GM23338 (cell line): ENCODE data around the gene UBA3. TPM values are rescaled to one million over a fixed set of nuclear protein-coding genes. Genes with fewer than 3 reads are reported as not detected.

Experiments
- ATAC-seq: fragments of 200-7000 bp; cut with Tn5 transposase; 3 replicates; pipeline ENCODE4 v1.9.1; 2020
- DNase-seq: peaks from one replicate; pipeline ENCODE4 v3.0.0-alpha.2; 2015; ENCODE audit warnings: low spot score
- H2AFZ ChIP-seq: fragments of 200-600 bp; sonication (generic); 2 replicates; pipeline ENCODE4 v1.8.0; 2016; ENCODE audit warnings: antibody characterized with exemption, mild to moderate bottlenecking, moderate library complexity
- H3F3A ChIP-seq: fragments of 200-600 bp; sonication (generic); replicated peaks from 2 replicates; pipeline ENCODE4 v1.8.0; 2017; ENCODE audit warnings: antibody characterized with exemption, mixed run types, low read depth
- H3K27ac ChIP-seq: fragments of 200-600 bp; sonication (generic); 2 replicates; pipeline ENCODE4 v1.6.1; 2016; ENCODE audit warnings: low read depth
- H3K27me3 ChIP-seq: fragments of 200-600 bp; sonication (generic); 2 replicates; pipeline ENCODE4 v1.8.0; 2016; ENCODE audit warnings: mild to moderate bottlenecking, mixed run types, moderate library complexity; ENCODE audit not compliant: insufficient read depth
- H3K36me3 ChIP-seq: fragments of 200-600 bp; sonication (generic); 2 replicates; pipeline ENCODE4 v1.8.0; 2016; ENCODE audit warnings: mild to moderate bottlenecking; ENCODE audit not compliant: insufficient read depth
- H3K4me1 ChIP-seq: fragments of 200-600 bp; sonication (generic); 2 replicates; pipeline ENCODE4 v1.8.0; 2016; ENCODE audit warnings: mild to moderate bottlenecking, moderate library complexity; ENCODE audit not compliant: insufficient read depth
- H3K4me2 ChIP-seq: fragments of 200-600 bp; sonication (generic); 2 replicates; pipeline ENCODE4 v1.7.1; 2017; ENCODE audit warnings: mixed run types
- H3K4me3 ChIP-seq: fragments of 200-600 bp; sonication (generic); 2 replicates; pipeline ENCODE4 v1.6.1; 2016; ENCODE audit warnings: mixed run types
- H3K79me2 ChIP-seq: fragments of 200-600 bp; sonication (generic); replicated peaks from 2 replicates; pipeline ENCODE4 v1.8.0; 2017; ENCODE audit warnings: mild to moderate bottlenecking; ENCODE audit not compliant: insufficient read depth
- H3K9me2 ChIP-seq: fragments of 200-600 bp; sonication (generic); 2 replicates; pipeline ENCODE4 v1.8.0; 2017; ENCODE audit not compliant: insufficient read depth
- H4K20me1 ChIP-seq: fragments of 200-600 bp; sonication (generic); replicated peaks from 2 replicates; pipeline ENCODE4 v1.8.0; 2017; ENCODE audit warnings: mild to moderate bottlenecking; ENCODE audit not compliant: insufficient read depth
- H3K27ac Mint-ChIP-seq: 2 replicates; pipeline ENCODE4 v1.8.0; 2020; ENCODE audit warnings: inconsistent platforms, mild to moderate bottlenecking, moderate library complexity, mixed read lengths
- H3K27me3 Mint-ChIP-seq: 3 replicates; pipeline ENCODE4 v1.8.0; 2022; ENCODE audit warnings: low read depth, mild to moderate bottlenecking, moderate library complexity, mixed read lengths, inconsistent platforms; ENCODE audit not compliant: insufficient read depth, poor library complexity
- H3K36me3 Mint-ChIP-seq: 3 replicates; pipeline ENCODE4 v1.8.0; 2021; ENCODE audit warnings: low read depth, mild to moderate bottlenecking, inconsistent platforms, moderate library complexity, mixed read lengths
- H3K4me1 Mint-ChIP-seq: 3 replicates; pipeline ENCODE4 v1.8.0; 2020; ENCODE audit warnings: mild to moderate bottlenecking, inconsistent platforms, mixed read lengths
- H3K4me3 Mint-ChIP-seq: 3 replicates; pipeline ENCODE4 v1.8.0; 2021; ENCODE audit warnings: moderate library complexity, mild to moderate bottlenecking, inconsistent platforms, mixed read lengths
- H3K9me3 Mint-ChIP-seq: 3 replicates; pipeline ENCODE4 v1.8.0; 2020; ENCODE audit warnings: moderate library complexity, mild to moderate bottlenecking, inconsistent platforms, mixed read lengths
- EZH2 ChIP-seq: fragments of 200-600 bp; sonication (generic); IDR thresholded peaks from one replicate; pipeline ENCODE4 v1.8.0; 2017; ENCODE audit warnings: antibody characterized with exemption, mild to moderate bottlenecking, low read depth; ENCODE audit not compliant: unreplicated experiment
- EZH2phosphoT487 ChIP-seq: fragments of 200-600 bp; sonication (generic); IDR thresholded peaks from one replicate; pipeline ENCODE4 v1.8.1; 2018; ENCODE audit warnings: antibody characterized with exemption; ENCODE audit not compliant: unreplicated experiment
- JUNB ChIP-seq: IDR thresholded peaks from one replicate; pipeline ENCODE4 v1.6.1; 2016; ENCODE audit warnings: antibody characterized with exemption; ENCODE audit not compliant: unreplicated experiment
- NANOG ChIP-seq: IDR thresholded peaks from 2 replicates; pipeline ENCODE4 v1.6.1; 2016; ENCODE audit warnings: antibody characterized with exemption, borderline replicate concordance
- STAT1 ChIP-seq: IDR thresholded peaks from one replicate; pipeline ENCODE4 v1.6.1; 2016; ENCODE audit warnings: antibody characterized with exemption; ENCODE audit not compliant: unreplicated experiment
- ZNF331 ChIP-seq: fragments of 250-450 bp; sonication (Bioruptor Pico); IDR thresholded peaks from 2 replicates; pipeline ENCODE4 v1.5.0; 2020; ENCODE audit warnings: low read depth, mild to moderate bottlenecking, moderate library complexity
- polyA plus RNA-seq: library from polyadenylated mRNA; unstranded; fragments of >200 nt; fragmentation: Nextera tagmentation; extraction: Ambion mirVana; gene quantifications from 2 replicates; pipeline ENCODE4 v1.2.1, GENCODE V29; 2016
- total RNA-seq: library from RNA; depleted of rRNA; stranded (reverse); fragments of >200 nt; shearing (Covaris generic); gene quantifications from 2 replicates; pipeline ENCODE4 v1.2.3, GENCODE V29; 2014
- TF ChIP-seq, protein P1 (sequence below): fragments of 250-450 bp; sonication (Bioruptor Pico); IDR thresholded peaks from 2 replicates; pipeline ENCODE4 v1.5.0; 2020; ENCODE audit warnings: mild to moderate bottlenecking, moderate library complexity
- TF ChIP-seq, protein P2 (sequence below): IDR thresholded peaks from 2 replicates; pipeline ENCODE4 v1.6.1; 2016; ENCODE audit warnings: antibody characterized with exemption
- TF ChIP-seq, protein P3 (sequence below): IDR thresholded peaks from one replicate; pipeline ENCODE4 v1.6.1; 2018; ENCODE audit warnings: antibody characterized with exemption; ENCODE audit not compliant: unreplicated experiment
- TF ChIP-seq, protein P4 (sequence below), 2 experiments: fragments of 200-600 bp in 1 of 2; sonication (generic) in 1 of 2; conservative IDR thresholded peaks; 2 replicates each; pipeline versions ENCODE4 v1.5.1 to v1.6.1; 2016 to 2017; ENCODE audit warnings: antibody characterized with exemption in 2 of 2, low read depth in 2 of 2, mild to moderate bottlenecking in 2 of 2, moderate library complexity in 1 of 2

UBA3 gene
- total and polyA plus RNA-seq, 2 experiments from 2014 or later: 53.2 to 85.3 TPM

DNA sequence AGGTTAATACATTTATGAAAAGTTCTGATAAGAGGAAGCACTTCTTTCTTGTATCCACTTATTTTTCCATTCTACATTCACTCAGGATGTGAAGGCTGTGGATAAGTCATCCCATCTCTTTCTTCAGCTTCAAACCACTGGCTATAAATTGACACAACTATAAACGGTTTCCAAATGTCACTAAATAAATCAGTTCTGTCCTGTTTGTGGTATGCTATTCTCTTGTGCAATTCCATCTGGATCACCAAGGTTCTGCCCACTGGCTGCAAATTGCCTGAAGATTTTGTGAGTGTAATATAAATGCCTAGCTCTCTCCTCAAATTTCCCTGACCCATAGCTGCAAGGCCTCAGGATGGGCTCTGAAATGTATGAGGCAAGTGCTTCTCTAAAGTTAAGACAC lies 49.4 kb upstream of the UBA3 start:
- no peak overlapping the region for H3K4me2 ChIP-seq
- no peaks in the 10 kb centered on the region for H4K20me1 ChIP-seq
- H3K4me3 ChIP-seq: no peak overlapping the region
- no peaks in the 10 kb centered on the region for H3F3A ChIP-seq
- no peaks in the 10 kb centered on the region for H3K36me3 ChIP-seq
- Mint-ChIP-seq H3K36me3 (no peaks in the 10 kb centered on the region), H3K27me3 (peaks cover 5% of the 10 kb centered on the region), H3K4me3 (no peak overlapping the region), H3K4me1 (peaks cover 5% of the 10 kb centered on the region; the same call in 1 of the 3 replicates), H3K9me3 (no peaks in the 10 kb centered on the region), H3K27ac (no peak overlapping the region)
- no peak for TF ChIP-seq STAT1
- TF ChIP-seq, protein P1, sequence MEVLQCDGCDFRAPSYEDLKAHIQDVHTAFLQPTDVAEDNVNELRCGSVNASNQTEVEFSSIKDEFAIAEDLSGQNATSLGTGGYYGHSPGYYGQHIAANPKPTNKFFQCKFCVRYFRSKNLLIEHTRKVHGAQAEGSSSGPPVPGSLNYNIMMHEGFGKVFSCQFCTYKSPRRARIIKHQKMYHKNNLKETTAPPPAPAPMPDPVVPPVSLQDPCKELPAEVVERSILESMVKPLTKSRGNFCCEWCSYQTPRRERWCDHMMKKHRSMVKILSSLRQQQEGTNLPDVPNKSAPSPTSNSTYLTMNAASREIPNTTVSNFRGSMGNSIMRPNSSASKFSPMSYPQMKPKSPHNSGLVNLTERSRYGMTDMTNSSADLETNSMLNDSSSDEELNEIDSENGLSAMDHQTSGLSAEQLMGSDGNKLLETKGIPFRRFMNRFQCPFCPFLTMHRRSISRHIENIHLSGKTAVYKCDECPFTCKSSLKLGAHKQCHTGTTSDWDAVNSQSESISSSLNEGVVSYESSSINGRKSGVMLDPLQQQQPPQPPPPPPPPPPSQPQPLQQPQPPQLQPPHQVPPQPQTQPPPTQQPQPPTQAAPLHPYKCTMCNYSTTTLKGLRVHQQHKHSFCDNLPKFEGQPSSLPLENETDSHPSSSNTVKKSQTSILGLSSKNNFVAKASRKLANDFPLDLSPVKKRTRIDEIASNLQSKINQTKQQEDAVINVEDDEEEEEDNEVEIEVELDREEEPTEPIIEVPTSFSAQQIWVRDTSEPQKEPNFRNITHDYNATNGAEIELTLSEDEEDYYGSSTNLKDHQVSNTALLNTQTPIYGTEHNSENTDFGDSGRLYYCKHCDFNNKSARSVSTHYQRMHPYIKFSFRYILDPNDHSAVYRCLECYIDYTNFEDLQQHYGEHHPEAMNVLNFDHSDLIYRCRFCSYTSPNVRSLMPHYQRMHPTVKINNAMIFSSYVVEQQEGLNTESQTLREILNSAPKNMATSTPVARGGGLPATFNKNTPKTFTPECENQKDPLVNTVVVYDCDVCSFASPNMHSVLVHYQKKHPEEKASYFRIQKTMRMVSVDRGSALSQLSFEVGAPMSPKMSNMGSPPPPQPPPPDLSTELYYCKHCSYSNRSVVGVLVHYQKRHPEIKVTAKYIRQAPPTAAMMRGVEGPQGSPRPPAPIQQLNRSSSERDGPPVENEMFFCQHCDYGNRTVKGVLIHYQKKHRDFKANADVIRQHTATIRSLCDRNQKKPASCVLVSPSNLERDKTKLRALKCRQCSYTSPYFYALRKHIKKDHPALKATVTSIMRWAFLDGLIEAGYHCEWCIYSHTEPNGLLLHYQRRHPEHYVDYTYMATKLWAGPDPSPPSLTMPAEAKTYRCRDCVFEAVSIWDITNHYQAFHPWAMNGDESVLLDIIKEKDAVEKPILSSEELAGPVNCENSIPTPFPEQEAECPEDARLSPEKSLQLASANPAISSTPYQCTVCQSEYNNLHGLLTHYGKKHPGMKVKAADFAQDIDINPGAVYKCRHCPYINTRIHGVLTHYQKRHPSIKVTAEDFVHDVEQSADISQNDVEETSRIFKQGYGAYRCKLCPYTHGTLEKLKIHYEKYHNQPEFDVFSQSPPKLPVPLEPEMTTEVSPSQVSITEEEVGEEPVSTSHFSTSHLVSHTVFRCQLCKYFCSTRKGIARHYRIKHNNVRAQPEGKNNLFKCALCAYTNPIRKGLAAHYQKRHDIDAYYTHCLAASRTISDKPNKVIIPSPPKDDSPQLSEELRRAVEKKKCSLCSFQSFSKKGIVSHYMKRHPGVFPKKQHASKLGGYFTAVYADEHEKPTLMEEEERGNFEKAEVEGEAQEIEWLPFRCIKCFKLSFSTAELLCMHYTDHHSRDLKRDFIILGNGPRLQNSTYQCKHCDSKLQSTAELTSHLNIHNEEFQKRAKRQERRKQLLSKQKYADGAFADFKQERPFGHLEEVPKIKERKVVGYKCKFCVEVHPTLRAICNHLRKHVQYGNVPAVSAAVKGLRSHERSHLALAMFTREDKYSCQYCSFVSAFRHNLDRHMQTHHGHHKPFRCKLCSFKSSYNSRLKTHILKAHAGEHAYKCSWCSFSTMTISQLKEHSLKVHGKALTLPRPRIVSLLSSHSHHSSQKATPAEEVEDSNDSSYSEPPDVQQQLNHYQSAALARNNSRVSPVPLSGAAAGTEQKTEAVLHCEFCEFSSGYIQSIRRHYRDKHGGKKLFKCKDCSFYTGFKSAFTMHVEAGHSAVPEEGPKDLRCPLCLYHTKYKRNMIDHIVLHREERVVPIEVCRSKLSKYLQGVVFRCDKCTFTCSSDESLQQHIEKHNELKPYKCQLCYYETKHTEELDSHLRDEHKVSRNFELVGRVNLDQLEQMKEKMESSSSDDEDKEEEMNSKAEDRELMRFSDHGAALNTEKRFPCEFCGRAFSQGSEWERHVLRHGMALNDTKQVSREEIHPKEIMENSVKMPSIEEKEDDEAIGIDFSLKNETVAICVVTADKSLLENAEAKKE (CRISPR knock-in tag): no peak
- no peak for TF ChIP-seq NANOG
- no peak for TF ChIP-seq ZNF331
- no peak for TF ChIP-seq JUNB
- no peak for TF ChIP-seq EZH2
- TF ChIP-seq, protein P2, sequence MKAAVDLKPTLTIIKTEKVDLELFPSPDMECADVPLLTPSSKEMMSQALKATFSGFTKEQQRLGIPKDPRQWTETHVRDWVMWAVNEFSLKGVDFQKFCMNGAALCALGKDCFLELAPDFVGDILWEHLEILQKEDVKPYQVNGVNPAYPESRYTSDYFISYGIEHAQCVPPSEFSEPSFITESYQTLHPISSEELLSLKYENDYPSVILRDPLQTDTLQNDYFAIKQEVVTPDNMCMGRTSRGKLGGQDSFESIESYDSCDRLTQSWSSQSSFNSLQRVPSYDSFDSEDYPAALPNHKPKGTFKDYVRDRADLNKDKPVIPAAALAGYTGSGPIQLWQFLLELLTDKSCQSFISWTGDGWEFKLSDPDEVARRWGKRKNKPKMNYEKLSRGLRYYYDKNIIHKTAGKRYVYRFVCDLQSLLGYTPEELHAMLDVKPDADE: no peak
- no peak for TF ChIP-seq EZH2phosphoT487
- TF ChIP-seq, protein P3, sequence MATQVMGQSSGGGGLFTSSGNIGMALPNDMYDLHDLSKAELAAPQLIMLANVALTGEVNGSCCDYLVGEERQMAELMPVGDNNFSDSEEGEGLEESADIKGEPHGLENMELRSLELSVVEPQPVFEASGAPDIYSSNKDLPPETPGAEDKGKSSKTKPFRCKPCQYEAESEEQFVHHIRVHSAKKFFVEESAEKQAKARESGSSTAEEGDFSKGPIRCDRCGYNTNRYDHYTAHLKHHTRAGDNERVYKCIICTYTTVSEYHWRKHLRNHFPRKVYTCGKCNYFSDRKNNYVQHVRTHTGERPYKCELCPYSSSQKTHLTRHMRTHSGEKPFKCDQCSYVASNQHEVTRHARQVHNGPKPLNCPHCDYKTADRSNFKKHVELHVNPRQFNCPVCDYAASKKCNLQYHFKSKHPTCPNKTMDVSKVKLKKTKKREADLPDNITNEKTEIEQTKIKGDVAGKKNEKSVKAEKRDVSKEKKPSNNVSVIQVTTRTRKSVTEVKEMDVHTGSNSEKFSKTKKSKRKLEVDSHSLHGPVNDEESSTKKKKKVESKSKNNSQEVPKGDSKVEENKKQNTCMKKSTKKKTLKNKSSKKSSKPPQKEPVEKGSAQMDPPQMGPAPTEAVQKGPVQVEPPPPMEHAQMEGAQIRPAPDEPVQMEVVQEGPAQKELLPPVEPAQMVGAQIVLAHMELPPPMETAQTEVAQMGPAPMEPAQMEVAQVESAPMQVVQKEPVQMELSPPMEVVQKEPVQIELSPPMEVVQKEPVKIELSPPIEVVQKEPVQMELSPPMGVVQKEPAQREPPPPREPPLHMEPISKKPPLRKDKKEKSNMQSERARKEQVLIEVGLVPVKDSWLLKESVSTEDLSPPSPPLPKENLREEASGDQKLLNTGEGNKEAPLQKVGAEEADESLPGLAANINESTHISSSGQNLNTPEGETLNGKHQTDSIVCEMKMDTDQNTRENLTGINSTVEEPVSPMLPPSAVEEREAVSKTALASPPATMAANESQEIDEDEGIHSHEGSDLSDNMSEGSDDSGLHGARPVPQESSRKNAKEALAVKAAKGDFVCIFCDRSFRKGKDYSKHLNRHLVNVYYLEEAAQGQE: no peak
- TF ChIP-seq, protein P4, sequence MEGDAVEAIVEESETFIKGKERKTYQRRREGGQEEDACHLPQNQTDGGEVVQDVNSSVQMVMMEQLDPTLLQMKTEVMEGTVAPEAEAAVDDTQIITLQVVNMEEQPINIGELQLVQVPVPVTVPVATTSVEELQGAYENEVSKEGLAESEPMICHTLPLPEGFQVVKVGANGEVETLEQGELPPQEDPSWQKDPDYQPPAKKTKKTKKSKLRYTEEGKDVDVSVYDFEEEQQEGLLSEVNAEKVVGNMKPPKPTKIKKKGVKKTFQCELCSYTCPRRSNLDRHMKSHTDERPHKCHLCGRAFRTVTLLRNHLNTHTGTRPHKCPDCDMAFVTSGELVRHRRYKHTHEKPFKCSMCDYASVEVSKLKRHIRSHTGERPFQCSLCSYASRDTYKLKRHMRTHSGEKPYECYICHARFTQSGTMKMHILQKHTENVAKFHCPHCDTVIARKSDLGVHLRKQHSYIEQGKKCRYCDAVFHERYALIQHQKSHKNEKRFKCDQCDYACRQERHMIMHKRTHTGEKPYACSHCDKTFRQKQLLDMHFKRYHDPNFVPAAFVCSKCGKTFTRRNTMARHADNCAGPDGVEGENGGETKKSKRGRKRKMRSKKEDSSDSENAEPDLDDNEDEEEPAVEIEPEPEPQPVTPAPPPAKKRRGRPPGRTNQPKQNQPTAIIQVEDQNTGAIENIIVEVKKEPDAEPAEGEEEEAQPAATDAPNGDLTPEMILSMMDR (conservative IDR thresholded peaks at IDR 0.05; ENCODE audit: low read depth in 2 of 2): no peak
- H3K79me2 ChIP-seq: no peaks in the 10 kb centered on the region
- no peaks in the 10 kb centered on the region for H3K27me3 ChIP-seq
- H3K4me1 ChIP-seq: peaks cover 3% of the 10 kb centered on the region; the same call in 1 of the 2 replicates
- H3K9me2 ChIP-seq: no peaks in the 10 kb centered on the region
- no peak for ATAC-seq
- no peak overlapping the region for H2AFZ ChIP-seq
- DNase-seq: no peak
- no peak overlapping the region for H3K27ac ChIP-seq
